Stimulated activated effector memory CD8-positive, alpha-beta T cell treated with anti-CD3 and anti-CD28 coated beads, Interleukin-12 subunit alpha, Interleukin-12 subunit beta, amount 100 ng/mL, for 72 hours (primary cell): ENCODE measurements around the gene ATG2B.
A peak's percentile ranks its signal among the peaks of the same experiment; 100 is the strongest.

Source experiments
- ATAC-seq: fragments of 150-1000 bp; cut with Tn5 transposase; 2 replicates; pipeline ENCODE4 v1.10.0; 2021
- DNase-seq, 2 donors: peaks; one replicate each; pipeline ENCODE4 v3.0.0; 2021 to 2022; ENCODE audit warnings: low spot score in 2 of 2
- H3K27ac Mint-ChIP-seq: one replicate; pipeline ENCODE4 v1.8.0; 2022; ENCODE audit warnings: mild to moderate bottlenecking, mixed read lengths
- H3K36me3 Mint-ChIP-seq: one replicate; pipeline ENCODE4 v1.8.0; 2022; ENCODE audit warnings: mild to moderate bottlenecking, mixed read lengths
- H3K4me1 Mint-ChIP-seq: one replicate; pipeline ENCODE4 v1.8.0; 2022; ENCODE audit warnings: mixed read lengths
- H3K4me3 Mint-ChIP-seq: one replicate; pipeline ENCODE4 v1.8.0; 2022; ENCODE audit warnings: mild to moderate bottlenecking, mixed read lengths
- H3K9me3 Mint-ChIP-seq: one replicate; pipeline ENCODE4 v1.8.0; 2022; ENCODE audit warnings: mixed read lengths

ATG2B gene

GRCh38 chr14:96307434-96307833 lies 55.7 kb downstream of the ATG2B start:
- ATAC-seq (no peak), DNase-seq (no peak)
- no peak overlapping the region for H3K27ac Mint-ChIP-seq
- peaks cover 97% of the 10 kb centered on the region for H3K36me3 Mint-ChIP-seq
- no peaks in the 10 kb centered on the region for H3K9me3 Mint-ChIP-seq
- H3K4me1 Mint-ChIP-seq: no peaks in the 10 kb centered on the region
- no peak overlapping the region for H3K4me3 Mint-ChIP-seq

- DNase-seq (no peak), ATAC-seq (no peak)
- Mint-ChIP-seq H3K36me3 (peaks cover 88% of the 10 kb centered on the region), H3K9me3 (no peaks in the 10 kb centered on the region), H3K4me1 (no peaks in the 10 kb centered on the region), H3K27ac (no peak overlapping the region), H3K4me3 (no peak overlapping the region)
These were observed 58.2 kb downstream of the ATG2B start for GRCh38 chr14:96304956-96305355.

- ATAC-seq (no peak), DNase-seq (no peak)
- H3K27ac Mint-ChIP-seq: no peak overlapping the region
- H3K9me3 Mint-ChIP-seq: no peaks in the 10 kb centered on the region
- no peak overlapping the region for H3K4me3 Mint-ChIP-seq
- peaks cover 85% of the 10 kb centered on the region for H3K36me3 Mint-ChIP-seq
- no peaks in the 10 kb centered on the region for H3K4me1 Mint-ChIP-seq
These were observed 59.2 kb downstream of the ATG2B start for GRCh38 chr14:96303981-96304380.

- Mint-ChIP-seq H3K27ac (no peak overlapping the region), H3K4me1 (no peaks in the 10 kb centered on the region), H3K9me3 (no peaks in the 10 kb centered on the region), H3K4me3 (no peak overlapping the region), H3K36me3 (peaks cover 49% of the 10 kb centered on the region)
- DNase-seq: no peak
- no peak for ATAC-seq
These were observed 63.7 kb downstream of the ATG2B start for GRCh38 chr14:96299441-96299840.

- H3K27ac Mint-ChIP-seq: no peak overlapping the region
- no peak overlapping the region for H3K4me3 Mint-ChIP-seq
- H3K36me3 Mint-ChIP-seq: peaks cover 49% of the 10 kb centered on the region
- H3K9me3 Mint-ChIP-seq: no peaks in the 10 kb centered on the region
- no peak for ATAC-seq
- H3K4me1 Mint-ChIP-seq: no peaks in the 10 kb centered on the region
- no peak for DNase-seq
These were observed 65.1 kb downstream of the ATG2B start for GRCh38 chr14:96297997-96298515.

GRCh38 chr14:96297000-96297399 lies 66.1 kb downstream of the ATG2B start:
- Mint-ChIP-seq H3K36me3 (peaks cover 44% of the 10 kb centered on the region), H3K9me3 (no peaks in the 10 kb centered on the region), H3K4me3 (no peak overlapping the region), H3K4me1 (no peaks in the 10 kb centered on the region), H3K27ac (no peak overlapping the region)
- ATAC-seq: no peak
- no peak for DNase-seq

- ATAC-seq: no peak
- no peak overlapping the region for H3K27ac Mint-ChIP-seq
- H3K9me3 Mint-ChIP-seq: no peaks in the 10 kb centered on the region
- peaks cover 56% of the 10 kb centered on the region for H3K36me3 Mint-ChIP-seq
- no peak overlapping the region for H3K4me3 Mint-ChIP-seq
- no peak for DNase-seq
- no peaks in the 10 kb centered on the region for H3K4me1 Mint-ChIP-seq
These were observed 68.9 kb downstream of the ATG2B start for GRCh38 chr14:96294246-96294645.

- Mint-ChIP-seq H3K4me1 (no peaks in the 10 kb centered on the region), H3K9me3 (no peaks in the 10 kb centered on the region), H3K36me3 (peaks cover 89% of the 10 kb centered on the region), H3K27ac (peak overlapping the region; percentile 8), H3K4me3 (no peak overlapping the region)
- DNase-seq (no peak), ATAC-seq (no peak)
These were observed 75.3 kb downstream of the ATG2B start for GRCh38 chr14:96287856-96288255.

- DNase-seq (no peak), ATAC-seq (no peak)
- Mint-ChIP-seq H3K36me3 (peaks cover 84% of the 10 kb centered on the region), H3K27ac (no peak overlapping the region), H3K4me1 (no peaks in the 10 kb centered on the region), H3K4me3 (no peak overlapping the region), H3K9me3 (no peaks in the 10 kb centered on the region)
These were observed 76.9 kb downstream of the ATG2B start for GRCh38 chr14:96286251-96286650.

- Mint-ChIP-seq H3K4me3 (no peak overlapping the region), H3K27ac (no peak overlapping the region), H3K36me3 (peaks cover 78% of the 10 kb centered on the region), H3K9me3 (no peaks in the 10 kb centered on the region), H3K4me1 (no peaks in the 10 kb centered on the region)
- DNase-seq: no peak
- ATAC-seq: no peak
These were observed 77.5 kb downstream of the ATG2B start for GRCh38 chr14:96285667-96286066.

- Mint-ChIP-seq H3K27ac (no peak overlapping the region), H3K4me3 (no peak overlapping the region), H3K4me1 (no peaks in the 10 kb centered on the region), H3K9me3 (no peaks in the 10 kb centered on the region), H3K36me3 (peaks cover 67% of the 10 kb centered on the region)
- ATAC-seq (no peak), DNase-seq (no peak)
These were observed 78.7 kb downstream of the ATG2B start for GRCh38 chr14:96284430-96284829.

- Mint-ChIP-seq H3K9me3 (no peaks in the 10 kb centered on the region), H3K4me3 (no peak overlapping the region), H3K4me1 (no peaks in the 10 kb centered on the region), H3K36me3 (peaks cover 67% of the 10 kb centered on the region), H3K27ac (no peak overlapping the region)
- no peak for DNase-seq
- ATAC-seq: no peak
These were observed 79.1 kb downstream of the ATG2B start for GRCh38 chr14:96284008-96284407.

GRCh38 chr14:96281486-96281885 lies 81.7 kb downstream of the ATG2B start:
- DNase-seq (no peak), ATAC-seq (no peak)
- no peak overlapping the region for H3K4me3 Mint-ChIP-seq
- peaks cover 3% of the 10 kb centered on the region for H3K9me3 Mint-ChIP-seq
- H3K4me1 Mint-ChIP-seq: no peaks in the 10 kb centered on the region
- no peak overlapping the region for H3K27ac Mint-ChIP-seq
- peaks cover 42% of the 10 kb centered on the region for H3K36me3 Mint-ChIP-seq

GRCh38 chr14:96280104-96280503 lies 83.0 kb downstream of the ATG2B start:
- Mint-ChIP-seq H3K9me3 (peaks cover 3% of the 10 kb centered on the region), H3K4me1 (no peaks in the 10 kb centered on the region), H3K36me3 (peaks cover 29% of the 10 kb centered on the region), H3K27ac (no peak overlapping the region), H3K4me3 (no peak overlapping the region)
- ATAC-seq (no peak), DNase-seq (no peak)

- H3K27ac Mint-ChIP-seq: no peak overlapping the region
- H3K4me3 Mint-ChIP-seq: no peak overlapping the region
- H3K4me1 Mint-ChIP-seq: no peaks in the 10 kb centered on the region
- H3K36me3 Mint-ChIP-seq: peaks cover 26% of the 10 kb centered on the region
- no peak for ATAC-seq
- H3K9me3 Mint-ChIP-seq: peaks cover 3% of the 10 kb centered on the region
- DNase-seq: no peak
These were observed 83.6 kb downstream of the ATG2B start for GRCh38 chr14:96279564-96279963.

- Mint-ChIP-seq H3K4me3 (no peak overlapping the region), H3K36me3 (peaks cover 11% of the 10 kb centered on the region), H3K9me3 (peaks cover 3% of the 10 kb centered on the region), H3K27ac (no peak overlapping the region), H3K4me1 (no peaks in the 10 kb centered on the region)
- no peak for DNase-seq
- no peak for ATAC-seq
These were observed 85.3 kb downstream of the ATG2B start for GRCh38 chr14:96277890-96278289.
